GDM1 (cell line): Measurements from ENCODE around the gene HPSE2.

Experiments used
- DNase-seq: peaks from one replicate; lab custom pipeline; 2025; lab: John Stamatoyannopoulos, UW

The HPSE2 gene

DNA sequence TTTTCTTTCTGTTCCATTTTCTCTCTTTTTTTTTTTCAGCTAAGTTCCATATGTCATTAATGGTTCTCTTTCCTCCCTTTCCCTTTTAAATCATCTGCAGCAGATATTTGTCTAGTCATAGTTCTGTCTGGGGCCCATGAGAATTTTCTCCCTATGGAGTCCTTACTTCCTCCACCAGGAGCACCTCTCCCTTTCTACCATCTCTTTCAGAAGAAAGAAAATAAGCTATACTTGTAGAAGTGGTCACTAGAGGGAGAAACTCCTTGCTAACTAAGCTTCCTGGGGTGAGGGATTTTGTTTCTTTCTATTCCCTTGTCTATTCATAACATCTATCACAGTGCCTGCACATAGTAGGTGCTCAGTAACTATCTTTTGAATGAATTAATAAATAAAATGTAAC, 558.8 kb downstream of the HPSE2 start:
- DNase-seq = no peak

DNA sequence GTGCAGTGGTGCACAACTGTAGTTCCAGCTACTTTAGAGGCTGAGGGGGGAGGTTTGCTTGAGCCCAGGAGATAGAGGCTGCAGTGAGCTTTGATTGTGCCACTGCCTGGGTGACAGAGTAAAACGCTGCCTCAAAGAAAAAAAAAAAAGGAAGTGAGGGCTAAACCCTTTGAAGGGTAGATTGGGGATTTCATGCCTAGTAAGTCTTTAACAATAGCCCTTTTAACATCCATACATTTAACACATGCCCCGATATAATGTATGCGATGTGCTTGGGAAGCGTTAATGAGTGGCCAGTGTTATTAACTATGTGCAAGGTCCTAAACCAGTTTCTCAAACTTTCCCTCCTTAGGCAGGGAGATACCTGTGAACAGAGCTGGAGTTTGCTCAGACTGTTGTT, 559.8 kb downstream of the HPSE2 start:
- no peak for DNase-seq

DNA sequence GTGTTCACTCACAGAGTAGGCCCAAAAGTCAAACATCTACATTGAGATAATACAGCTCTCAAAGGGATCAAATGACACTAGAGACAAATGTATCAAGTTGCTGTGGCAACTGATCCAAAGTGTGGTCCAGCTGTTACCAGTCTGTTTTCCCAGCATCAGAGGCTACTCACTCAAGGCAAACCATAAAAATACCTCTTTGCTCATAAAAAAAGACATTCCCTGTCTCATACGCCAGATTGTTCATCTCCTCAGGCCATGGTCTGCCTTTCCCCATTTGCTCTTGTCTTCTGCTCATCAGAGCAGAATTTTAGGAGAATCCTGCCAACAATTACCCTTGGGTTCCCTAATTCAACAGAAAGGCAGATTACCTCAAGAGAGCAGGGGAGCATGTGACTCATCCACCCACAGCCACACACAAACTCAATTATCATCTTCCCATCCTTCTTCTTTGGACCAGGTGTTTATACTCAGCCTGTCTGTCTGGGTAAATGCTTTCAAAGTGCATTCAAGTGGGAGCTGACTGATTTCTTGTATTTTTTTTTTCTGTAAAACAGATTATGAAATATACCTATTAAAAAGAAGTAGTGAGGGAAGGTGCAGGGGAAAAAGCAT, 562.4 kb downstream of the HPSE2 start:
- no peak for DNase-seq

DNA sequence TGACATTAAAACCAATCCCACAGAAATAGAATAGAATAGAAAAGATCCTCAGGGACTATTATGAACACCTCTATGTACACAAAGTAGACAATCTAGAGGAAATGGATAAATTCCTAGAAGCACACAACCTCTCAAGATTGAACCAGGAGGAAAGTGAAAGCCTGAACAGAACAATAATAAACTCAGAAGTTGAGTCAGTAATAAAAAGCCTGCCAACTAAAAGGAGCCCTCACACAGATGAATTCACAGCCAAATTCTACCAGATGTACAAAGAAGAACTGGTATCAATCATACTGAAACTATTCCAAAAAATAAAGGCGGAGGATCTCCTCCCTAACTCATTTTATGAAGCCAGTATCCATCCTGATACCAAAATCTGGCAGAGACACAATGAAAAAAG, 568.6 kb downstream of the HPSE2 start:
- no peak for DNase-seq

DNA sequence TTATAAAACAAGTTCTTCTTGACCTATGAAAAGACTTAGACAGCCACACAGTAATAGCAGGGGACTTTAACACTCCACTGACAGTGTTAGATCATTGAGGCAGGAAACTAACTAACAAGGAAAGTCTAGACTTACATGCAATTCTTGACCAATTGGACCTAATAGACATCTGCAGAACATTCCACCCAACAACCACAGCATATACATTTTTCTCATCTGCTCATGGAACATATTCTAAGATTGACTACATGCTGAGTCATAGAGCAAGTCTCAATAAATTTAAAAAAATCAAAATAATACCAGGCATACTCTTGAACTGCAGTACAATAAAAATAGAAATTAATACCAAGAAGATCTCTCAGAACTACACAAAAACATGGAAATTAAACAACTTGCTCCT, 569.4 kb downstream of the HPSE2 start:
- DNase-seq = no peak

DNA sequence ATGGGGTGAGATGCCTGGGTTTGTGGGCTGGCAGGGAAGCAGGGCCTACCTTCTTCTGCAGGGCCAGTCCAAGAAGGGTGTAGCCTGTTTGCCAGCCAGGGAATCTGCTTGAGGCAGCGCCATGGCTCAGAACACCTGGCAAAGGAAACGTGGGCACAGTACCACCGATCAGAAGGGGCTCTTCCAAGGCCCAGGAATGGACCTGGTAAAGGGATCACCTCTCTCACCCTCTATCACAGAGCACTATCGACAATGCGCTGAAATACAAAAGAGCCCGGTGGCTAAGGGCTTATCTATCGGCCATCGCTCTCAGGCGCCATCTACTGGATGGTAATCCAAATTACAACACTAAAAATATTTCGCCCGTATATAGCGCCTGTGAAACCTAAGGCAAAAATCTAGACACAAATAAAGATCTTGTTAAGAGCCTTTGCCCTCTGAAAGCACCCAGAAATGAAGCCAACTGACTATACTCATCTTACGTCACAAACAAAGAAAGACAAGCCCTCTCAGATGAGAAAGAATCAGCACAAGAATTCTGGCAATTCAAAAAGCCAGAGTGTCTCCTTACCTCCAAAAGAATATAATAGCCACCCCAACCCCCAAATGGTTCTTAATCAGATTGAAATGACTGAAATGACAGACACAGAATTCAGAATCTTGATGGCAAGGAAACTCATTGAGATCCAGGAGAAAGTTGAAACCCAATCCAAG, 571.2 kb downstream of the HPSE2 start:
- DNase-seq = no peak

DNA sequence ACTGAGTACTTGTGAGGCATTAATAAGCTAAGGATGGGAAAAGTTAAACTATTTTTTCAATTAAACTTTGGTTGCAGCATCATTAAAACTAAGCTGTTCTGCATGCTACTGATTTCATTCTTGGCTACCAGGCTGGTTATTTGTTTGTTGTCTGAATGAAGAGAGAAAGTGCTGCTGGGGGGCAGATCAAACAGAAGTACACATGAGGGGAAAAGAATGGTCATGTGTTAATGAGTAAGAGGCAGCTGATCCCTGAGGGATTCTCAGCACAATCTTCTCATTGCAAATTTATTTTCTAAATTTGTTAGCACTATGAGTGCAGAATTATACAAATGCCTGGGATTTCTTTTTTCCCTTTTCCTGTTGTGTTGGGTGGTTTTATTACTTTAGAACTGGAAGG, 575.7 kb downstream of the HPSE2 start:
- no peak for DNase-seq

DNA sequence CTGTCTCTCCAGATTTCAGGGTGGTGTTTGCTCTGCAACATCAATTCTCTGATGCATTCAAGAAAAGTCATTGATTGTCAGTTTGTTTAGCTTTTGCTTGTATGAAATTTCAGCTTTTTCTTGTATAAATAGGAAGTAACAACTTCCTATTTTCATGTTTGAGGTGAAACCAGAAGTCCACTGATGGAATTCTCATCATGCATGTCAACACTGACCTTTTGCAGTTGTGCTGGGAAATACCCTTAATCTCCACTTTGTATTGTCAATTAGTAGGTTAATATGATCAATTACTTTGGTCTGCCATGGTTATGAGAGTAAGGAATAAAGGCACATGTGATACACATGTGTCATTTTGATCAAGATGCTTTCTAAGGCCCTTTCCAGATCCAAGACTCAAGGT, 580.2 kb downstream of the HPSE2 start:
- DNase-seq = no peak

DNA sequence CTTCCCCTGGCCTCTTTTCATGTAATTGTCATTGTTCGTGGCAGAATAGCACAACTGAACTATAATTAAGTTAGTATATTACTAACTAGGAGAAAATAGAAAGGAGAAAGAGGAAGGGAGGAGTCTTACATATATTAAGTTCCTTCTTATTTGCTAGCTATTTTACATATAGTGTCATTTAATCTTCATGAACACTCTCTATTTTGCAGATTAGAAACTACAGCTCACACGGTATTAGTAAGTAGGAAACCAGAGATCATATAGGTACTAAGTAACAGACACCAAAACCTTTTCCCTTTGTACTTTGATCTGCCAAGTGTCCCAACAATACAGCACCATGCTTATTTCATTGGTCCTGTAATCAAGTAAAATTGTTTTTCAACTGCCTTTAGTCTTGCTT, 586.5 kb downstream of the HPSE2 start:
- no peak for DNase-seq

DNA sequence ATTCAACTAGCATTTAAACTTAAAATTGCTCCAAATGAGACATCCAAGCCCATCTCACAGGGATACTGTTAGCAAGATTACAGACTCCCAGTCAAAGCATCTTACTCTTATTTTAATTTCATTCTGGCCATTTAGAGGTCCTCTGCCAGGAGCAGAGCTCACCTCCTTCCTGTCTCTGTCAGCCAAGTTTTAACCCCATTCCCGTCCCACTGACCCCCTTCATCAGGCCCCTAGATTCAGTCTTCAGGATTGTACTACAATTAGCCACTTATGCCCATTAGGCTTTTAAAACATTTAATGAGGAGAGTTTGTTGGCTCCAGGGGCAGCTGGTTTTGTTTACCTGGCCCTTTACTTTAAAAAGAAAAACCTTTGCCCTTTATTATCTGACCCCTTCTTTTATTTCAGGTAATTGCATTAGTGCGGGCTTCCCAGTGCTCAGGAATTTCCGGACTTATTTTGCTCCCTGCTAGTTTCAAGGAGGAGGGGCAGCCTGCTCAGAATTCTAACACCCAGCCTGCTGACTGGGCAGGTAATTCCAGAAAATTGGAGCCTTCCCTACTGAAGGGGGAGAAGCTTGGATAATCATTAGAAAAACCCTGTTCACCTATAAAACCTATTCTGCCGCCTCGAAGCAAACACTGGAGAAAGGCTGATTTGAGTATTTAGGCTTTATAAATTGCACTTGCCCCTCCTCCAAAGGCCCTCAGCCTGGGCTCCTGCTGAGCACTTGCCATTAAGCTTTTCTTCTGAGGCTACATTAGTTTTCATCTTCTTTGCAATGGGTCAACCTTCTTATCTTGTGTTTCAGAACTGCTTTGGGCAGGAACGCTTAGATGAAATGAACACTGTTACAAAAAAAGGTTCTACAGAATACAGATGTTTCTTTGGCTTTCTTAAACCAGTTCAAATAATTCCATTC, 588.4 kb downstream of the HPSE2 start:
- DNase-seq = no peak

DNA sequence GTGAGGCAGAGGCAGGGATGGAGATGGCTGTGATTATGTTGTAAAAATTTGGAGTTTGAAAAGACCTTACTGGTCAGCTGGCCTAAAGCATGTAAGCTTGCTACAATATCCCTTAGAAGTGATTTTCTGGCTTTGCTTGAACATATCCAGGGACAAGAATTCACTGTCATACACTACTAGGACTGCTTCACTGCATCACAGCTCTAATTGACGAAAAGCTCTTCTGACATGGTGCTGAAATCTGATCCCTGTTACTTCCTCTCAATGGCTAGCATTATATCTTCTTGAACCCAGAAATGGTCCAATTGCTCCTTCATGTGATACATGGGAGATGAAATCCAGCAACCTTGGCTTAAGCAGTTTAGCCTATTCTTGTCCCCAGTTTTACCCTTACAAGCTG, 591.2 kb downstream of the HPSE2 start:
- no peak for DNase-seq

DNA sequence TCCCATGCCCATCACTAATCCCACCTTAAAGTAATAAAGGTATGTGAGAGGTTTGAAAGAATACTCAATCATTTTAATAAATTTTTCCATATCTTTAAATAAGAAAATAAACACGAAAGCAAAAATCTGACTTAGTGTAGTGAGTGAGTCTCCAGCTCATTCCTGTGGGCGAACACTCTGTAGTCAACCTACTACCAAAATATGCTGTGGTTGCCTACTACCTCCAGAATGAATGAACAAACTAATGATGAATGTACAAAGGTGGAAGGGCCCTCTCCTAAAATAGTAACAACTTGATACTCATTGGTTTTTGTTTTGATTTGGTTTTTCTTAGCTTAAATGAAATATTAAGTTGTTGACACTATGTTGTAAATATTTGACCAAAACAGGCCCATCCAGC, 593.4 kb downstream of the HPSE2 start:
- DNase-seq = no peak

DNA sequence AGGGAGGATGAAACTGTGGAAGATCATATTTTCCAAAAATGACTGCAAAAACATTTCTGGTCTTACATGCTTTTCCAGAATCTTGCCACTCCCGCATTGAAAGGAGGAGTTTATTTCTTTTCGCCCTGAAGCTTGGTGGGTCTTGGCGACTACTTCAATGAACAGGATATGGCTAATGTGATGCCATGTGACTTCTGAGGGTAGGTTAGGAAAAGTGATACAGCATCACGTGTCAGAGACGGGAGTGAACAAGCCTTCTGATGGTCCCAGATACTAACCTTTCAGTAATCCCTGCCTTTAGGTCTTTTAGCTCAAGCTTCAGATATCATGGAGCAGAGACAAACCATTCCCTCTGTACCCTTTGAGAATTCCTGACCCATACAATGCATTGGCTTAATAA, 596.7 kb downstream of the HPSE2 start:
- no peak for DNase-seq

DNA sequence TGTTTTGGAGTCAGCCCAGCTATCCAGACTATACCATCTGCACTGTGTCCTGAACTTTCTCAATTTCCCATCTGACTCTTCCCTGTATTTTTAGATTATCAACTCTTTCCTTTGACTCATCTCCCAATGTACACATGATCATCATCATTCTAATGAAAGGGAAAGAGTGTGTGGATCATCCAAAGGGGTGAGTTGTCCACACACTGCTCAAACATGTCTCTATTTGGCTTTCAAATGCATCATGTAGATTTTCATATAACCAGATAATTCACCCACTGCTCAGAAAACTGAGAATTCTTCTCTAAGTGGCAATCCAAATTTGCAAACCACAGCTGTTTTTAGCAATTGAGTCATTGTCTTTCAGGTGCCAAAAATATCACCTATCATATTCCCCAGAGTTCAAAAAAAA, 598.7 kb downstream of the HPSE2 start:
- no peak for DNase-seq

DNA sequence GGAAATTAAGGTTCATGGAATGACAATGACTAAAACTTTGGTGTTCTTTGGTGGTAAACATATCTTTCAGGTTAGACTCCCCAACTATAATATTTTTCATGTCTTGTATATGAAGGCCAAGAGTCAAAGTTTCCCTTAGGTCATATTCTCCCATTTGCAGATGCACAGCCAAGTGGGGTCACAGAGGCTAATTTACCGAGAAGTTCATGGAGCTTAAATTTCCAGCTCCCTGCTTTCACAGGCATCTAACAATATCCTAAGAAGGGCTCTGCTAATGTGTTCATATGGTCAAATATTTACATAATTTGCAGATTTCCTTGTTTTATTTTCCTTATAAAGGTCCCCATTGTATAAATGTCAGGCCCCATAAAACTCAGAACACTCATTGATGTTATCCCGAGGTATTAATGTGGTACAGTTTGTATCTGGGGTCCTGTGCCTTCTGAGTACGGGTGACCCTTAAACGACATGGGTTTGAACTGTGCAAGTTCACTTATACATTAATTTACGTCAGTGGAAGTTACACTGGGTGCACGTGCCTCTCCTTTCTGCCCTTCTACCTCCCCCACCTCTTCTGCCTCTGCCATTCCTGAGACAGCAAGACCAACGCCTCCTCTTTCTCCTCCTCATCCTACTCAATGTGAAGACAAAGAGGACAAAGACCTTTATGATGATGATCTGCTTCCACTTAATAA, 603.0 kb downstream of the HPSE2 start:
- no peak for DNase-seq

DNA sequence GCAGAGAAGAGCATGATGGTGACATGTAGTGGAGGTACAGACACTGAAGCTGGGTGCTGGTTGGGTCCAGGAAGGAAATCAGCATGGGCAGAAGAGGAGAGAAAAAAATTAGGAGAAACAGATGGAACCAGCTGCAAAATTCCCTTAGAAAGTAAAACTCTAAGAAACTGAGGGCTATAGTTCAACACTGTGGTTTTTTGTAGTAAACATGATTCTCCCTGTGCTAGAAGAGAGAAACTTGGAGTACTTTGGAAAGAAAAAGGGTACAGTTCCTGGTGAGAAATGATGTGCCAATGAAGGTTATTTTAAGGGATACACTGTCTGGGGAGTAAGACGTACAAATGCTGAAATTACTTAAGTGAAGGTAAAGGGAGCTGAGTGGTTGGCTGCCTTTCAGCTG, 607.4 kb downstream of the HPSE2 start:
- DNase-seq = no peak

DNA sequence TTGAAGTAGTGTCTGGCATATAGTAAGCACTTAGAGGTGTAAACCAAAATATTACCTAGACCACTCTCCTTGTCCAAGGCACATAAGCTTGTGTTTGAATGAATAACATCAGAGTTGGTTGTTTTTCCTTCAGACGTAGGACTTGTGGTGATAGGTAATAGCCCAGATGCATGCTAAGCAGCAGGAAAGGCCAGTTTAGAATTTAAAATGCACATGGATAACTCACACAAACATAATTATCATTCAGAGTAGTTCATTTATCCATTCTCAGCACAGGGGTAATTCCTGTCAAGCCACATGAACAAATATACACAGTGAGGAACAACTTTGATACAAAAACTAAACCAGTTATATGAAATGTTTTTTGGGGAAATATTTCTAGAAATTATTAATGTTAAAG, 607.9 kb downstream of the HPSE2 start:
- no peak for DNase-seq

DNA sequence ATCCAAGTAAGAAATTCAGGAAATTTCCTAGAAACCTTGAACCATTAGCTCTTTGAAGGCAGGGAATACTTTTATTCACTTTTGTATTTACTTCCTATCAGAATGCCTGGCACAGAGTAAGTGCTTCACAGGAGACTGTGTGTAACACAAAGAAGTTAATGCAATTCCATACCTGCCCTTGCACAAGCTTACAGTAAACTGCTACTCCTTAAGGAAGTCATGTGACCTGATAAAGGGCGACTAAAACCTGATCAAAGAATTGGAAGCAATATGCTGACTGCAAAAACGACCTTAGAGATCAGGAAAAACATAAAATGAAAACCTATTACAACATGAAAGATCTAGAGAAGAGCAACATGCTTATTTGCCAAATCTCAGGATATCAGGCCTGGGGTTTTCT, 610.7 kb downstream of the HPSE2 start:
- DNase-seq = no peak

DNA sequence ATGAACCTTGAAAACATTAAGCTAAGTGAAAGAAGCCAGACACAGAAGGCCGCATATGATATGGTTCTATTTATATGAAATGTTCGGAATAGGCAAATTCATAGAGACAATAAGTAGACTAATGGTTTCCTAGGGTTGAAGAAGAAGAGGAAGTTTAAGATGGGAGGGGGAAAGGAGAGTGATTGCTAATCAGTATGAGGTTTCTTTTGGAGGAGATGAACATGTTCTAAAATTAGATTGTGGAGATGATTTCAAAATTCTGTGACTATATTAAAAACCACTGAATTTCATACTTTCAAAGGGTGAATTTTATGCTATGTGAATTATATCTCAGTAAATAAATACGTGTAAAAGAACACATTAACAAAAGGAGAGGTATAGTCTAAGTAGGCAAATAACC, 612.5 kb downstream of the HPSE2 start:
- no peak for DNase-seq

DNA sequence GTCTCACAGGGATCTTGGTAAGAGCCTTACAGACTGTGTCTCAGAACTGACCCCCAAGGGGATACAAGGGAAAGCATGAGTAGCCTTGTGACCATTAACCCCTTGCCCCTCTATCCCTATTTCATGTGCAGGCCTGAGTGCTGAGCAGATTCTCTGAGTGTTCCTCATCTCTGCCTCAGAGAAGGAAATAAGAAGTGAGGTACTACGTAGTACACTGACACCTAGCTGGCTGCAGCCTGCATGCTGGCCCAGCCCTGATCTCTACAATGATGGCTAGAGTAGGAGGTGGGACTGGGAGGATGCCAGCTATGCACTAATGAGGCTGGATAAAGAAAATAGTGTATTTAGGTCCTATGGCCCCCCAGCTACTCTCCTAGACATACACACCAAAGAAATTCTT, 614.0 kb downstream of the HPSE2 start:
- DNase-seq = no peak

DNA sequence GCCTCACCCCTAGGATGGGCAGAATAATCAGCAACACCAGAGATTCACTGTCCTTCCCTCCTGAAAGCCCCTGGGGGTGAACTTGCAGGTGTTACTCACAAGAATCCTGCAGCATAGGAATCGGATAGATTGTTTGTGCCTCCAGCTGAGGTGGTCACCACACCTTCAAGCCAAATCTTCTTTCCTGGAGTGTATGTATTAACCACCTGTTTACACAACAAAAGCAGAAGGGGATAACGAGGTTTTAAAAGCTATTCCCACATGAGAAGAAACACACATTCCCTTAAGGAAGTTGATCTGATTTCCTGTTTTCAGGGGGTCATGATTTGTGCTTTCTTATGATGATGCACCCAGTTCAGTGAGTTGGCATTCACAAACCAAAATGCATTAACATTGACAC, 615.1 kb downstream of the HPSE2 start:
- DNase-seq = no peak

DNA sequence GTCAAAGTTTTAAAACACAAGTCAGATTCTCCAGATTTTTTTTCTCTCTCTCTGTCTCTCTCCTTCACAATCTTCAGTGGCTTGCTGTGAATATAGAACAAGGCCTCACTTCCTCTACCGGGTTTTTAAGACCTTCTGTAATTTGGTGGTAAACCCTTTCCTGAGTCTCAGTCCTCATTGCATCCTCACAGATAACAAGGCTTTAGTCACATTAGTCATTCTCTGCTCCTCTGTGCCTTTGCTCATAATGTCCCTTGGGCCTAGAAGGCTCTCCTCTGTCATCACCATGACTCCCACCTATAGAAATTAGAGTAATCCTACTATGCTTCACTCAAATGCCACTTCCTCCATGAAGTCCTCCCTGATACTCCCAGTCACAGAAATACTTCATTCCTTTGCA, 616.2 kb downstream of the HPSE2 start:
- peak; percentile 76 for DNase-seq
